Heart left ventricle (tissue), 16 donors: ENCODE results near the gene TBX3. TPM values are rescaled to one million over a fixed set of nuclear protein-coding genes. Genes with fewer than 3 reads are reported as not detected.

ENCODE experiments used
- ATAC-seq, 4 donors: fragments of 200-7000 bp; cut with Tn5 transposase; one replicate each; pipeline ENCODE4 v1.9.1; 2020 to 2022; ENCODE audit warnings: moderate library complexity in 4 of 4, mild to moderate bottlenecking in 3 of 4, moderate number of reproducible peaks in 1 of 4
- DNase-seq, 5 donors: peaks; one replicate each; pipeline ENCODE4 v3.0.0-alpha.2; 2020
- H3K27ac ChIP-seq, 12 donors: fragments of 200-600 bp; sonication (generic) in 4 of 12; one replicate each; pipeline versions ENCODE4 v1.5.0 to v1.8.0; 2016 to 2022; ENCODE audit warnings: mild to moderate bottlenecking in 2 of 12
- H3K27me3 ChIP-seq, 9 donors: fragments of 200-600 bp; sonication (generic) in 2 of 9; one replicate each; pipeline versions ENCODE4 v1.5.1 to v1.8.0; 2016 to 2022; ENCODE audit warnings: mild to moderate bottlenecking in 3 of 9
- H3K36me3 ChIP-seq, 9 donors: fragments of 200-600 bp; sonication (generic) in 2 of 9; one replicate each; pipeline versions ENCODE4 v1.5.0 to v1.8.0; 2018 to 2022; ENCODE audit warnings: mild to moderate bottlenecking in 2 of 9
- H3K4me1 ChIP-seq, 12 donors: fragments of 200-600 bp; sonication (generic) in 4 of 12; one replicate each; pipeline versions ENCODE4 v1.5.0 to v1.8.0; 2016 to 2022; ENCODE audit warnings: mild to moderate bottlenecking in 3 of 12
- H3K4me3 ChIP-seq, 12 donors: fragments of 200-600 bp; sonication (generic) in 4 of 12; one replicate each; pipeline versions ENCODE4 v1.5.0 to v1.8.0; 2017 to 2022; ENCODE audit warnings: mild to moderate bottlenecking in 9 of 12, moderate library complexity in 4 of 12
- H3K9me3 ChIP-seq, 12 donors: fragments of 200-600 bp; sonication (generic) in 4 of 12; one replicate each; pipeline versions ENCODE4 v1.5.0 to v1.8.0; 2016 to 2022; ENCODE audit warnings: mild to moderate bottlenecking in 1 of 12
- CTCF ChIP-seq, 12 donors: fragments of 200-600 bp; sonication (generic) in 4 of 12; IDR thresholded peaks; one replicate each; pipeline versions ENCODE4 v1.5.0 to v1.8.0; 2018 to 2022; ENCODE audit warnings: antibody characterized with exemption in 12 of 12, mild to moderate bottlenecking in 5 of 12
- POLR2A ChIP-seq, 2 donors: fragments of 450-650 bp; IDR thresholded peaks; one replicate each; pipeline ENCODE4 v1.6.1; 2017; ENCODE audit warnings: antibody characterized with exemption in 2 of 2, mild to moderate bottlenecking in 2 of 2, moderate library complexity in 2 of 2
- WGBS, 4 donors: extraction: QIAGEN DNeasy Blood & Tissue Kit in 2 of 4; methylation state at CpG; one replicate each; pipeline versions ENCODE4 v1.1.5 to v1.1.7; 2013 to 2018; 5-methylcytosine and 5-hydroxymethylcytosine counted together
- intact Hi-C, 10 donors: fragments of 100-400 bp; cut with DNase I; formaldehyde crosslinking; loops; one replicate each; pipeline versions ENCODE4 v1.11.1 to v1.14.2; 2022
- polyA plus RNA-seq, 2 donors: library from polyadenylated mRNA; stranded (reverse); fragments of 200-250 nt; gene quantifications; one replicate each; pipeline ENCODE4 v1.2.3, GENCODE V29; 2013
- total RNA-seq, 9 donors: library from RNA; depleted of rRNA in 2 of 9; stranded (reverse); fragments of >200 nt in 2 of 9; fragmentation: NEBNext Ultra II Directional in 3 of 9; extraction: Animal tissue kit (Norgen Biotek cat#: 25700) in 3 of 9; gene quantifications; one replicate each; pipeline versions ENCODE4 v1.1.0 to v1.2.4, GENCODE V29; 2016 to 2023
- donor health status: ischemic (EF 13 %, LVEDD 7.1; RV severe dilation, severe dysfunction).
- donor health status: healthy with polysubstance abuse.
- donor health status: DM: no; HTN: yes; CAD: no.
- donor health status: DM: no; HTN: no; CAD: no.
- donor health status: ischemic (EF 25% LVEDD 6.9; RV normal size, moderate dysfunction).
- donor health status: ischemic (EF 25% LVEDD 5.7; RV mildly dilated, moderate dysfunction).
- donor health status: healthy.
- donor health status: DM: yes; HTN: yes; CAD: no.
- donor health status: ischemic (EF 35%, LVEDD 5.7; RV mildly dilated, moderate dysfunction).
- donor health status: nonischemic (EF 11% LVEDD 7.7; RV severe dilation, severe dysfunction).
- donor health status: DM: yes; HTN: yes; CAD: no.
- donor health status: PGD.
- donor health status: ischemic (EF 29% LVEDD 5.4; RV normal size, mild dysfunction).
- donor health status: nonischemic (EF 23%, LVEDD 6.1; RV moderate dilation, normal function).

The TBX3 gene
- total and polyA plus RNA-seq, 11 donors, result 10.3 to 31.3 (median 15.7) TPM

GRCh38 chr12:114676142-114676741 lies 7.7 kb downstream of the TBX3 start:
- WGBS, 4 donors, result 84 to 89% (median 87%) methylated on average over 6 of the region's 6 CpGs
- no peak for TF ChIP-seq CTCF (IDR thresholded peaks at IDR 0.05)
- no peak for TF ChIP-seq POLR2A (IDR thresholded peaks at IDR 0.05)
- Histone ChIP-seq H3K36me3 (peaks cover 0 to 85% (median 44%) of the 10 kb centered on the region in 9 donors), H3K4me3 (no peak overlapping the region), H3K27ac (peak overlapping the region in 2 of 12 donors; percentile 2 to 31), H3K27me3 (peaks cover 0 to 30% (median 0%) of the 10 kb centered on the region in 9 donors), H3K4me1 (peaks cover 0 to 51% (median 10%) of the 10 kb centered on the region in 12 donors), H3K9me3 (no peaks in the 10 kb centered on the region)
- ATAC-seq, result no peak
- intact Hi-C loops, result loop anchor here in 1 of 10 donors (10.0 kb wide), 1 partner anchor 499 kb away; no protein-coding TSS in a partner anchor
- no peak for DNase-seq

- H3K4me1 ChIP-seq, result peaks cover 0 to 50% (median 10%) of the 10 kb centered on the region in 12 donors
- H3K27ac ChIP-seq, result peak overlapping the region in 1 of 12 donors; percentile 36
- TF ChIP-seq CTCF (IDR thresholded peaks at IDR 0.05) (no peak), POLR2A (IDR thresholded peaks at IDR 0.05) (no peak)
- intact Hi-C loops, result loop anchor here in 2 of 10 donors (5.0 to 10.0 kb wide), 2 partner anchors 500 to 663 kb away; no protein-coding TSS in a partner anchor
- peaks cover 0 to 77% (median 44%) of the 10 kb centered on the region in 9 donors for H3K36me3 ChIP-seq
- H3K9me3 ChIP-seq, result no peaks in the 10 kb centered on the region
- no peak for DNase-seq
- ATAC-seq, result peak in 1 of 4 donors; percentile 16
- 82 to 91% (median 89%) methylated on average over 63 to 70 of the region's 70 CpGs for WGBS, 4 donors
- peaks cover 0 to 40% (median 0%) of the 10 kb centered on the region in 9 donors for H3K27me3 ChIP-seq
- no peak overlapping the region for H3K4me3 ChIP-seq
These were observed 9.5 kb downstream of the TBX3 start for GRCh38 chr12:114674251-114675047.

GRCh38 chr12:114673901-114674250 lies 10.1 kb downstream of the TBX3 start:
- Histone ChIP-seq H3K27me3 (peaks cover 0 to 46% (median 0%) of the 10 kb centered on the region in 9 donors), H3K4me3 (no peak overlapping the region), H3K4me1 (peaks cover 0 to 54% (median 10%) of the 10 kb centered on the region in 12 donors), H3K36me3 (peaks cover 0 to 71% (median 44%) of the 10 kb centered on the region in 9 donors), H3K27ac (peak overlapping the region in 3 of 12 donors; percentile 20 to 58 (median 36)), H3K9me3 (no peaks in the 10 kb centered on the region)
- no peak for DNase-seq
- WGBS, 4 donors, result 92 to 98% (median 95%) methylated on average over 12 of the region's 12 CpGs
- intact Hi-C loops, result loop anchor here in 2 of 10 donors (5.0 to 10.0 kb wide), 2 partner anchors 501 to 663 kb away; no protein-coding TSS in a partner anchor
- TF ChIP-seq CTCF (IDR thresholded peaks at IDR 0.05) (no peak), POLR2A (IDR thresholded peaks at IDR 0.05) (no peak)
- no peak for ATAC-seq
